ENCODE results near the gene SLC11A2. TPM values are rescaled to one million over a fixed set of nuclear protein-coding genes. Genes with fewer than 3 reads are reported as not detected.

The SLC11A2 gene
- total RNA-seq, 1 donor from 2014 or later = 26.8 TPM

DNA sequence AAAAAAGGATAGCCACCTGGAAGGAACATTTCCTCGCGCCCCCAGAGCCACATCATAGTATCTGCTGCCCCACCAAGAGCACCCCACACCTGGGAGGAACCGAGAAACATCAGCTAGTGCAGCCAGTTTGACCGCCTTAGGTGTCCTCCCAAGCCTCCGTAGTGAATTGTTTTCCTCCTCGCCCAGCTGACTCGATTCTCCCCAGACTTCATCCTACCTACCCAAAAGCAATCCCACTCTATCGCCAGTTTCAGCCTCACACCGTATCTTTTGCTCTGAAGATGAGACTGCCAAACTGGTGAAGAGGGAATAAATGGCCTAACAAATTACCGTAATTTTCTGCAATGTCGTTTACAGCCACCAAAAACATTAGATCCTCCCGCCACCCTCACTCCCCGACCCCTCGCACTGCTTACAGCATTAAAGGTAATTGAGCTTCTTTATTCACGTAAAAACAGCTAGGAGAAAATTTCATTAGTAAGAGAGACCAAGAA is 1.2 kb upstream of the SLC11A2 start:
- peaks cover 34% of the 10 kb centered on the region for H3K4me1 Mint-ChIP-seq (ENCODE audit: low read depth)
- no peak for DNase-seq (ENCODE audit: low spot score)
- TF ChIP-seq, protein P1, sequence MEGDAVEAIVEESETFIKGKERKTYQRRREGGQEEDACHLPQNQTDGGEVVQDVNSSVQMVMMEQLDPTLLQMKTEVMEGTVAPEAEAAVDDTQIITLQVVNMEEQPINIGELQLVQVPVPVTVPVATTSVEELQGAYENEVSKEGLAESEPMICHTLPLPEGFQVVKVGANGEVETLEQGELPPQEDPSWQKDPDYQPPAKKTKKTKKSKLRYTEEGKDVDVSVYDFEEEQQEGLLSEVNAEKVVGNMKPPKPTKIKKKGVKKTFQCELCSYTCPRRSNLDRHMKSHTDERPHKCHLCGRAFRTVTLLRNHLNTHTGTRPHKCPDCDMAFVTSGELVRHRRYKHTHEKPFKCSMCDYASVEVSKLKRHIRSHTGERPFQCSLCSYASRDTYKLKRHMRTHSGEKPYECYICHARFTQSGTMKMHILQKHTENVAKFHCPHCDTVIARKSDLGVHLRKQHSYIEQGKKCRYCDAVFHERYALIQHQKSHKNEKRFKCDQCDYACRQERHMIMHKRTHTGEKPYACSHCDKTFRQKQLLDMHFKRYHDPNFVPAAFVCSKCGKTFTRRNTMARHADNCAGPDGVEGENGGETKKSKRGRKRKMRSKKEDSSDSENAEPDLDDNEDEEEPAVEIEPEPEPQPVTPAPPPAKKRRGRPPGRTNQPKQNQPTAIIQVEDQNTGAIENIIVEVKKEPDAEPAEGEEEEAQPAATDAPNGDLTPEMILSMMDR (IDR thresholded peaks at IDR 0.05) = no peak
- no peak overlapping the region for H3K27ac Mint-ChIP-seq (ENCODE audit: unreplicated experiment)
- no peak overlapping the region for H3K4me3 Mint-ChIP-seq (ENCODE audit: unreplicated experiment)
- H3K36me3 Mint-ChIP-seq (ENCODE audit: low read depth) = no peaks in the 10 kb centered on the region
- no peaks in the 10 kb centered on the region for H3K9me3 Mint-ChIP-seq (ENCODE audit: low read depth)
- H3K27me3 Mint-ChIP-seq (ENCODE audit: low read depth) = no peaks in the 10 kb centered on the region

DNA sequence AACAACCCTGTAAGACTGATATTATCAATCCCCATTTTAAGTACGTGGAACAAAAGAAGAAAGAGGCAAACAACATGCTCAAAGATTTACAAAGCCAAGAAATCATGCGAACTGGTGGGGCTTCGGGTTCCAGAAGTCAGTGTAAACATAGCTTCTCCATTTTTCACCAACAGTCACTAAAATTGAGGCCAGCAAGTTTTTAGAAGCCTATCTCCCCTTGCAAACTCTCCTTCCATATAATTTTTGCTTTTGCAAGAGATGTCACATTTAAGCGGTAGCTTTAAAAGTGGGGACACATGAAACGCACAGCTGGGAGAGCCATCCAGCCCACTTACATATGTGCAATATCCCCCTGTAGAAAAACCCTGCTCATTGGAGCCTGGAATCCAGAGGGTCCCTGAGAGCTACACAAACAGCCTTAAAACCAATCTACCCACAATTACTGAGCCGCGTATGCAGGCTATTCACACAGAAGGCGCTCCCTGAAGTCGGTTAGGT is 797 bp downstream of the SLC11A2 start:
- H3K36me3 Mint-ChIP-seq (ENCODE audit: low read depth) = no peaks in the 10 kb centered on the region
- no peaks in the 10 kb centered on the region for H3K9me3 Mint-ChIP-seq (ENCODE audit: low read depth)
- TF ChIP-seq, protein P1 (IDR thresholded peaks at IDR 0.05) = no peak
- peak overlapping the region; percentile 95 for H3K4me3 Mint-ChIP-seq (ENCODE audit: unreplicated experiment)
- peak overlapping the region; percentile 98 for H3K27ac Mint-ChIP-seq (ENCODE audit: unreplicated experiment)
- H3K27me3 Mint-ChIP-seq (ENCODE audit: low read depth) = no peaks in the 10 kb centered on the region
- H3K4me1 Mint-ChIP-seq (ENCODE audit: low read depth) = peaks cover 34% of the 10 kb centered on the region
- no peak for DNase-seq (ENCODE audit: low spot score)

DNA sequence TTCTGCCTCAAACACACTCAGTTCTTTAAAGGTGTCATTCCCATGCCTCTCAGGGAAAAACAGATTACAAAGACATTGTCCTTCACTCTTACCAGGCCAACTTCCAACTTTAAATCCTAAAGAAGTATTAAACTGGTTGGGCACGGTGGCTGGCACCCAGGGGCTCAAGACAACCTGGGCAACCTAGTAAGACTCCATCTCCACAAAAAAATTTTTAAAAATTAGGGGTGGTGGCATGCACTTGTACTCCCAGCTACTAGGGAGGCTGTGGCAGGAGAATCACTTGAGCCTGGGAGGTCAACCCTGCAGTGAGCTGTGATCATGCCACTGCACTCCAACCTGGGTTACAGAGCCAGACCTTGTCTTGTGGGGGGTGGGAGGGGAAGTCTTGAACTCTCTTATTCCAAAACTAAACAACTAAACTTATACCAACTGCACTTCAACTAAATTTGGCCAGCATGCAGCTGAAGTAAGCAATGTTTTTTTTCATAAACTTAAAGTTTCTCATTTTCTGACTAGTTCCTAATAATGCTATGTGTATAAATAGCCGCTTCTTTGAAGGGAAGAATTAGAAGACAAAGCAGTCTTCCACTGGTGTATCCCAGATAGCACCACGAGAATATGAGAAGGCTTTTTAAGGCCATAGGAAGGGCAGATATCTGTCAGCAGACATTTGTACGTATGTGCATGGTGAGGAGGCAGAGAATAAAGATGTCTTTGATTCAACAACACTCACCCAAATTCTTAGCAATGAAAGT is 2.4 kb downstream of the SLC11A2 start:
- Mint-ChIP-seq H3K27ac (ENCODE audit: unreplicated experiment) (peak overlapping the region; percentile 98), H3K27me3 (ENCODE audit: low read depth) (no peaks in the 10 kb centered on the region), H3K4me3 (ENCODE audit: unreplicated experiment) (peak overlapping the region; percentile 95), H3K4me1 (ENCODE audit: low read depth) (peaks cover 32% of the 10 kb centered on the region), H3K9me3 (ENCODE audit: low read depth) (no peaks in the 10 kb centered on the region), H3K36me3 (ENCODE audit: low read depth) (no peaks in the 10 kb centered on the region)
- TF ChIP-seq, protein P1 (IDR thresholded peaks at IDR 0.05) = no peak
- no peak for DNase-seq (ENCODE audit: low spot score)

DNA sequence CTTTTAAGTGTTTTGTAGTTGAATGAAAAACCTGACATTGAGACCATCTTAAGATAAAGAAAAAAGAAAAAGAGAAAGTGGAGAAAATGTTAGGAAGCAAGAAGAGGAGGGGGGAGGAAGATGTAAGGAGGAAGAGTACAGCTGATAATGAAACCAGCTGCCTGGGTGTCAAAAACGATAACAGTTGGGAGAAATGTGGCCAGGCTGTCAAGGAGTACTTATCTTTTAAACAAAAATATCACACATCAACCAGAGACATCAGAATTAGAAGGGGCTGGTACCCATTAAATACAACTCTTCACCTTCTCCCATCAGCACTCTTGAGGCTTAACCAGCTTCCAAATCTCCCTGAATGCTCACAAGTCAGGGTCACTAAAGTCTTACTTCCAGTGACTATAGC is 4.5 kb downstream of the SLC11A2 start:
- no peak overlapping the region for H3K4me3 Mint-ChIP-seq (ENCODE audit: unreplicated experiment)
- no peaks in the 10 kb centered on the region for H3K36me3 Mint-ChIP-seq (ENCODE audit: low read depth)
- no peak for DNase-seq (ENCODE audit: low spot score)
- H3K27me3 Mint-ChIP-seq (ENCODE audit: low read depth) = no peaks in the 10 kb centered on the region
- H3K9me3 Mint-ChIP-seq (ENCODE audit: low read depth) = no peaks in the 10 kb centered on the region
- TF ChIP-seq, protein P1 (IDR thresholded peaks at IDR 0.05) = no peak
- H3K4me1 Mint-ChIP-seq (ENCODE audit: low read depth) = peaks cover 27% of the 10 kb centered on the region
- H3K27ac Mint-ChIP-seq (ENCODE audit: unreplicated experiment) = no peak overlapping the region

DNA sequence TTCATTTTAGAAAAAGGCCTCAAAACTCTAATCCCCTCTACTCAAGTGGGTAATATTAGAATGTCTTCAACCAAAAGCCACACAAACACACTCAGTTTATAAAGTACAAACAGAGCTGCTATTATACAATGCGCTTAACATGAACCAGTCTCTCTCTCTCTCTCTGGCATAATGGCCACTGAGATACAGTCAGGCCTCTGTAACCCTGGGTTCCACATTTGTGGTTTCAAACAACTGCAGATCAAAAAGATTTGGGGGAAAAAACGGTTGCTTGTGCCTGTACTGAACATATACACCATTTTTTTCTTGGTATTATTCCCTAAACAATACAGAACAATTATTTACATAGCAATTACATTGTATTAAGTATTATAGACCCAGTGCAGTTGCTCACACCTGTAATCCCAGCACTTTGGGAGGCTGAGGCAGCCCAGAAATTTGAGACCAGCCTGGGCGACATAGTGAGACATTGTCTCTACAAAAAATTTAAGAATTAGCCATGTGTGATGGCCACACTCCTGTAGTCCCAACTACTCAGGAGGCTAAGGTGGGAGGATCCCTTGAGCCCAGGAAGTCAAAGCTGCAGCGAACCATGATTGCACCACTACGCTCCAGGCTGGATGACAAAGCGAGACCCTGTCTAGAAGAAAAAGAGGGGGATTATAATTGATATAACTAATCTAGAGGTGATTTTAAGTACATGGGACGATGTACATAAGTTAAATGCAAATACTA is 5.6 kb downstream of the SLC11A2 start:
- H3K4me3 Mint-ChIP-seq (ENCODE audit: unreplicated experiment) = no peak overlapping the region

More for the DNA sequence above, 5.6 kb downstream of the SLC11A2 start:
- Mint-ChIP-seq H3K27ac (ENCODE audit: unreplicated experiment) (no peak overlapping the region), H3K4me1 (ENCODE audit: low read depth) (peaks cover 26% of the 10 kb centered on the region), H3K9me3 (ENCODE audit: low read depth) (no peaks in the 10 kb centered on the region), H3K36me3 (ENCODE audit: low read depth) (no peaks in the 10 kb centered on the region), H3K27me3 (ENCODE audit: low read depth) (no peaks in the 10 kb centered on the region)
- TF ChIP-seq, protein P1 (IDR thresholded peaks at IDR 0.05) = no peak
- DNase-seq (ENCODE audit: low spot score) = no peak
